Body of pancreas (tissue), 4 donors: Measurements from ENCODE around the gene ZNF530. TPM values are rescaled to one million over a fixed set of nuclear protein-coding genes. Genes with fewer than 3 reads are reported as not detected.

Experiments used
- ATAC-seq: fragments of 150-250 bp; one replicate; pipeline ENCODE4 v1.9.1; 2016
- DNase-seq, 4 donors: peaks; one replicate each; pipeline ENCODE4 v3.0.0-alpha.2; 2019
- H3K27ac ChIP-seq, 4 donors: fragments of 200-600 bp; sonication (generic); 1 replicate in 3 of 4; 2 replicates in 1 of 4; pipeline versions ENCODE4 v1.5.1 to v1.6.1; 2016 to 2019; ENCODE audit warnings: mild to moderate bottlenecking in 1 of 4, mixed read lengths in 1 of 4, moderate library complexity in 1 of 4
- H3K27me3 ChIP-seq, 2 donors: fragments of 200-600 bp; sonication (generic); one replicate each; pipeline ENCODE4 v1.6.0; 2016; ENCODE audit warnings: mild to moderate bottlenecking in 1 of 2
- H3K36me3 ChIP-seq, 2 donors: fragments of 200-600 bp; sonication (generic); replicated peaks in 1 of 2; 2 replicates each; pipeline ENCODE4 v1.5.1; 2016; ENCODE audit warnings: low read depth in 2 of 2; ENCODE audit not compliant: insufficient read depth in 1 of 2
- H3K4me1 ChIP-seq: fragments of 200-600 bp; sonication (generic); one replicate; pipeline ENCODE4 v1.6.0; 2016
- H3K4me3 ChIP-seq, 2 donors: fragments of 200-600 bp; sonication (generic); 1 replicate in 1 of 2; 2 replicates in 1 of 2; pipeline ENCODE4 v1.5.1; 2016 to 2019
- H3K9me3 ChIP-seq, 3 donors: fragments of 200-600 bp; sonication (generic); 1 replicate in 2 of 3; 2 replicates in 1 of 3; pipeline ENCODE4 v1.5.1; 2016
- CTCF ChIP-seq, 7 experiments: fragments of 450-650 bp in 4 of 7; fragments of 200-600 bp in 3 of 7; sonication (generic) in 3 of 7; IDR thresholded peaks; one replicate each; pipeline ENCODE4 v1.5.1; 2016 to 2019; ENCODE audit warnings: antibody characterized with exemption in 7 of 7
- POLR2A ChIP-seq, 3 donors: fragments of 450-650 bp; IDR thresholded peaks; one replicate each; pipeline ENCODE4 v1.6.1; 2016; ENCODE audit warnings: antibody characterized with exemption in 3 of 3, mild to moderate bottlenecking in 2 of 3
- WGBS, 2 donors: methylation state at CpG; one replicate each; pipeline ENCODE4 v1.1.5; 2017; 5-methylcytosine and 5-hydroxymethylcytosine counted together
- intact Hi-C: fragments of 100-400 bp; cut with DNase I; formaldehyde crosslinking; loops from one replicate; pipeline ENCODE4 v1.15.1; 2023
- total RNA-seq, 2 donors: library from RNA; depleted of rRNA; stranded (reverse); fragments of >200 nt; gene quantifications; one replicate each; pipeline ENCODE4 v1.1.0, GENCODE V29; 2016

Gene ZNF530
- total RNA-seq, 2 donors from 2014 or later: 0.78 to 2.6 TPM

- peak in 2 of 4 donors; percentile 11 to 13 for DNase-seq
- 0 to 1% methylated on average over 12 to 22 of the region's 22 CpGs for WGBS, 2 donors
- intact Hi-C loops: no loop called here
- peaks cover 19% of the 10 kb centered on the region for H3K4me1 ChIP-seq
- no peaks in the 10 kb centered on the region for H3K27me3 ChIP-seq
- H3K9me3 ChIP-seq: peaks cover 0 to 16% (median 0%) of the 10 kb centered on the region in 3 donors
- TF ChIP-seq CTCF (IDR thresholded peaks at IDR 0.05) (no peak), POLR2A (IDR thresholded peaks at IDR 0.05) (no peak)
- peak overlapping the region; percentile 37 to 84 for H3K4me3 ChIP-seq
- H3K27ac ChIP-seq: peak overlapping the region in 3 of 4 donors; percentile 39 to 64 (median 58)
- no peak for ATAC-seq
- peaks cover 0 to 8% of the 10 kb centered on the region in 2 donors for H3K36me3 ChIP-seq
These were observed 40.7 kb upstream of the ZNF530 start for GRCh38 chr19:57559008-57559403.

GRCh38 chr19:57559404-57560025, 40.2 kb upstream of the ZNF530 start, which contains the start of gene ZNF550:
Gene ZNF550, minus strand, starts transcription at chr19:57559863. Its CDS starts 181 bp downstream, at chr19:57559682.
- ATAC-seq: peak; percentile 99
- H3K36me3 ChIP-seq: peaks cover 0 to 3% of the 10 kb centered on the region in 2 donors
- WGBS, 2 donors: 0 to 1% methylated on average over 27 to 56 of the region's 56 CpGs
- H3K9me3 ChIP-seq: peaks cover 0 to 19% (median 0%) of the 10 kb centered on the region in 3 donors
- intact Hi-C loops: no loop called here
- no peak for TF ChIP-seq CTCF (IDR thresholded peaks at IDR 0.05)
- peak; percentile 24 to 70 (median 60) for TF ChIP-seq POLR2A (IDR thresholded peaks at IDR 0.05)
- H3K4me1 ChIP-seq: peaks cover 19% of the 10 kb centered on the region
- H3K4me3 ChIP-seq: peak within 1 kb of the TSS; percentile 37 to 84
- peak within 1 kb of the TSS in 3 of 4 donors; percentile 39 to 64 (median 58) for H3K27ac ChIP-seq
- no peaks in the 10 kb centered on the region for H3K27me3 ChIP-seq
- DNase-seq: peak; percentile 89 to 93 (median 91)

- H3K4me3 ChIP-seq: peak overlapping the region; percentile 37 to 84
- H3K27me3 ChIP-seq: no peaks in the 10 kb centered on the region
- ATAC-seq (no peak), DNase-seq (peak in 1 of 4 donors; percentile 6)
- H3K27ac ChIP-seq: peak overlapping the region in 2 of 4 donors; percentile 58 to 64
- peaks cover 19% of the 10 kb centered on the region for H3K4me1 ChIP-seq
- WGBS, 2 donors: 24 to 25% methylated on average over 7 to 23 of the region's 23 CpGs
- TF ChIP-seq CTCF (IDR thresholded peaks at IDR 0.05) (no peak), POLR2A (IDR thresholded peaks at IDR 0.05) (no peak)
- no peaks in the 10 kb centered on the region for H3K36me3 ChIP-seq
- peaks cover 0 to 16% (median 0%) of the 10 kb centered on the region in 3 donors for H3K9me3 ChIP-seq
- intact Hi-C loops: no loop called here
These were observed 39.6 kb upstream of the ZNF530 start for GRCh38 chr19:57560049-57560491.

GRCh38 chr19:57563547-57563946, 36.1 kb upstream of the ZNF530 start:
- DNase-seq (no peak), ATAC-seq (no peak)
- Histone ChIP-seq H3K9me3 (peaks cover 0 to 43% (median 2%) of the 10 kb centered on the region in 3 donors), H3K27me3 (no peaks in the 10 kb centered on the region), H3K4me3 (no peak overlapping the region), H3K36me3 (no peaks in the 10 kb centered on the region), H3K27ac (no peak overlapping the region), H3K4me1 (peaks cover 11% of the 10 kb centered on the region)
- intact Hi-C loops: no loop called here
- WGBS, 2 donors: 41 to 64% methylated on average over 1 of the region's 1 CpG
- no peak for TF ChIP-seq CTCF (IDR thresholded peaks at IDR 0.05)
- no peak for TF ChIP-seq POLR2A (IDR thresholded peaks at IDR 0.05)
